Endothelial cell of umbilical vein (primary cell): Measurements from ENCODE around the gene HHLA2. TPM values are rescaled to one million over a fixed set of nuclear protein-coding genes. Genes with fewer than 3 reads are reported as not detected.

Experiments
- BruUV-seq: library from RNA; stranded (reverse); fragments of 400-500 nt; replicated peaks from 2 replicates; lab custom pipeline; 2021; lab: Mats Ljungman, UMichigan
- CTCF ChIA-PET: fragments of 300-600, 350-600 bp; sonication (Branson Sonifier 250); formaldehyde crosslinking; loops from one replicate; lab custom pipeline; 2021; ENCODE audit warnings: antibody characterized with exemption, inconsistent platforms; lab: Charles Lee
- POLR2A ChIA-PET: fragments of 300-600, 350-600 bp; sonication (Branson Sonifier 250); formaldehyde crosslinking; loops from one replicate; lab custom pipeline; 2021; ENCODE audit warnings: antibody characterized with exemption, inconsistent platforms; lab: Charles Lee
- DNase-seq: peaks from one replicate; pipeline ENCODE4 v3.0.0-alpha.2; 2011; ENCODE audit warnings: low read depth, low spot score
- FAIRE-seq: peaks from 2 replicates; lab custom pipeline; 2011; peaks lifted over from hg19 to GRCh38; lab: Jason Lieb, UNC
- H2AFZ ChIP-seq: 2 replicates; pipeline ENCODE4 v1.6.0; 2012; ENCODE audit warnings: low read depth, low read length, control low read depth, inconsistent platforms
- H3K27ac ChIP-seq: 2 replicates; pipeline ENCODE4 v1.5.1; 2011; ENCODE audit warnings: low read depth, mild to moderate bottlenecking, control low read depth, low read length, moderate library complexity; ENCODE audit not compliant: insufficient read depth
- H3K27me3 ChIP-seq, 2 experiments: 2 replicates each; pipeline versions ENCODE4 v1.6.0 to v1.6.1; 2011; ENCODE audit warnings: low read length in 2 of 2, mixed read lengths in 1 of 2; ENCODE audit not compliant: control insufficient read depth in 2 of 2, insufficient read depth in 2 of 2
- H3K36me3 ChIP-seq, 2 experiments: 2 replicates in 1 of 2; 3 replicates in 1 of 2; pipeline ENCODE4 v1.5.1; 2011; ENCODE audit warnings: low read length in 2 of 2, mild to moderate bottlenecking in 1 of 2, moderate library complexity in 1 of 2; ENCODE audit not compliant: control insufficient read depth in 2 of 2, insufficient read depth in 2 of 2; ENCODE audit errors: extremely low read depth in 1 of 2
- H3K4me1 ChIP-seq: 3 replicates; pipeline ENCODE4 v1.5.1; 2011; ENCODE audit warnings: mild to moderate bottlenecking, low read length; ENCODE audit not compliant: control insufficient read depth, insufficient read depth; ENCODE audit errors: extremely low read depth
- H3K4me2 ChIP-seq: 2 replicates; pipeline ENCODE4 v1.6.1; 2011; ENCODE audit warnings: low read length, control low read depth, mixed read lengths; ENCODE audit not compliant: insufficient read depth
- H3K4me3 ChIP-seq, 3 experiments: fragments of 200-600 bp in 1 of 3; sonication (generic), shearing (Covaris generic) in 1 of 3; replicated peaks in 1 of 3; 2 replicates each; pipeline ENCODE4 v1.5.1; 2011 to 2016; ENCODE audit warnings: control low read depth in 3 of 3, low read length in 3 of 3, mild to moderate bottlenecking in 2 of 3, inconsistent platforms in 1 of 3, low read depth in 1 of 3, moderate library complexity in 1 of 3; ENCODE audit not compliant: insufficient read depth in 1 of 3
- H3K79me2 ChIP-seq: 2 replicates; pipeline ENCODE4 v1.6.0; 2012; ENCODE audit warnings: low read length, inconsistent platforms; ENCODE audit not compliant: control insufficient read depth, insufficient read depth
- H3K9ac ChIP-seq: replicated peaks from 2 replicates; pipeline ENCODE3; 2011; ENCODE audit warnings: low read length, control low read depth; ENCODE audit not compliant: insufficient read depth; ENCODE audit errors: extremely low read depth
- H3K9me1 ChIP-seq: replicated peaks from 3 replicates; pipeline ENCODE4 v1.6.0; 2011; ENCODE audit warnings: mild to moderate bottlenecking, low read length; ENCODE audit not compliant: control insufficient read depth, insufficient read depth; ENCODE audit errors: extremely low read depth
- H3K9me3 ChIP-seq: replicated peaks from 2 replicates; pipeline ENCODE4 v1.5.1; 2012; ENCODE audit warnings: low read length, inconsistent platforms; ENCODE audit not compliant: control insufficient read depth, insufficient read depth
- H4K20me1 ChIP-seq: replicated peaks from 2 replicates; pipeline ENCODE3; 2011; ENCODE audit warnings: mild to moderate bottlenecking, low read length; ENCODE audit not compliant: control insufficient read depth, insufficient read depth; ENCODE audit errors: extremely low read depth
- CTCF ChIP-seq, 2 donors: IDR thresholded peaks; 1 replicate in 1 of 2; 2 replicates in 1 of 2; pipeline ENCODE4 v1.5.1; 2011; ENCODE audit warnings: low read length in 2 of 2, mild to moderate bottlenecking in 2 of 2, moderate library complexity in 2 of 2, control low read depth in 1 of 2, inconsistent platforms in 1 of 2, low read depth in 1 of 2; ENCODE audit not compliant: insufficient read depth in 1 of 2; ENCODE audit errors: extremely low read depth in 1 of 2
- EZH2 ChIP-seq: IDR thresholded peaks from 2 replicates; pipeline ENCODE4 v1.6.1; 2012; ENCODE audit warnings: borderline replicate concordance, low read depth, mild to moderate bottlenecking, moderate library complexity, low read length, inconsistent platforms; ENCODE audit not compliant: severe bottlenecking
- FOS ChIP-seq: IDR thresholded peaks from 2 replicates; pipeline ENCODE4 v1.6.1; 2011; ENCODE audit warnings: mild to moderate bottlenecking, low read length, moderate library complexity, borderline replicate concordance; ENCODE audit not compliant: insufficient read depth
- GATA2 ChIP-seq: IDR thresholded peaks from 2 replicates; pipeline ENCODE4 v1.7.0; 2011; ENCODE audit warnings: low read depth, mild to moderate bottlenecking, moderate library complexity, mixed read lengths, low read length; ENCODE audit not compliant: insufficient read length, insufficient read depth
- JUN ChIP-seq: IDR thresholded peaks from 2 replicates; pipeline ENCODE4 v1.6.1; 2011; ENCODE audit warnings: borderline replicate concordance, low read depth; ENCODE audit not compliant: insufficient read length, insufficient read depth
- MAX ChIP-seq: IDR thresholded peaks from 2 replicates; pipeline ENCODE4 v1.6.1; 2011; ENCODE audit not compliant: insufficient read depth, insufficient read length
- MYC ChIP-seq: IDR thresholded peaks from one replicate; pipeline ENCODE4 v1.6.1; 2011; ENCODE audit warnings: mild to moderate bottlenecking, low read depth, low read length
- POLR2A ChIP-seq: IDR thresholded peaks from 2 replicates; pipeline ENCODE4 v1.6.1; 2012; ENCODE audit warnings: low read depth, mild to moderate bottlenecking, control low read depth, low read length
- POLR2AphosphoS5 ChIP-seq: IDR thresholded peaks from 2 replicates; pipeline ENCODE4 v1.6.1; 2012; ENCODE audit warnings: low read depth, mild to moderate bottlenecking, control low read depth, low read length, moderate library complexity; ENCODE audit not compliant: insufficient read depth
- dilution Hi-C: fragments of 300-500 bp; cut with MboI; formaldehyde crosslinking; loops from one replicate; pipeline ENCODE4 v1.15.0; 2019; ENCODE audit warnings: low sequenced_read_pairs; ENCODE audit not compliant: extremely low pct_ligation_motif_present
- intact Hi-C: fragments of 100-400 bp; cut with micrococcal nuclease; formaldehyde crosslinking; loops from one replicate; pipeline ENCODE4 v1.10.0; 2022
- polyA plus RNA-seq, 4 experiments: library from polyadenylated mRNA; depleted of rRNA in 3 of 4; stranded (reverse) in 3 of 4; unstranded in 1 of 4; fragments of >200 nt; gene quantifications; 2 replicates each; pipeline versions ENCODE4 v1.2.1 to v1.2.3, GENCODE V29; 2011 to 2012; ENCODE audit warnings: missing spikeins in 1 of 4
- total RNA-seq: library from RNA; stranded (reverse); gene quantifications from 2 replicates; pipeline ENCODE4 v1.2.3, GENCODE V29; 2021

HHLA2 gene
- total and polyA plus RNA-seq, 2 donors (not counting 3 experiments of a cell fraction or from before 2014, with no cell fraction given): not detected

- Histone ChIP-seq H3K9me3 (no peaks in the 10 kb centered on the region), H3K4me1 (no peaks in the 10 kb centered on the region), H3K27me3 (peaks cover 2 to 7% of the 10 kb centered on the region in 2 experiments), H3K36me3 (no peaks in the 10 kb centered on the region), H3K9me1 (no peaks in the 10 kb centered on the region), H3K4me3 (no peak overlapping the region), H4K20me1 (no peaks in the 10 kb centered on the region), H3K4me2 (no peak overlapping the region), H3K27ac (no peak overlapping the region), H3K79me2 (no peaks in the 10 kb centered on the region), H2AFZ (no peak overlapping the region), H3K9ac (no peak overlapping the region)
- dilution Hi-C loops: no loop called here
- FAIRE-seq (no peak), DNase-seq (no peak)
- intact Hi-C loops: no loop called here
- BruUV-seq: no TSS peak
- no peak for TF ChIP-seq CTCF (IDR thresholded peaks at IDR 0.05; ENCODE audit: extremely low read depth in 1 of 2, insufficient read depth in 1 of 2, low read depth in 1 of 2, low read length in 2 of 2)
- TF ChIP-seq MAX: no peak
- TF ChIP-seq GATA2: no peak
- no peak for TF ChIP-seq FOS
- no peak for TF ChIP-seq JUN
- no peak for TF ChIP-seq MYC
- TF ChIP-seq POLR2AphosphoS5: no peak
- TF ChIP-seq POLR2A: no peak
- no peak for TF ChIP-seq EZH2
- ChIA-PET POLR2A (no interaction called here), CTCF (interaction anchor here (1.2 kb wide), 1 partner anchor 8 kb away, joined by 3 read pairs; no protein-coding TSS in a partner anchor)
Observed at GRCh38 chr3:108388136-108389132, 92.1 kb downstream of the HHLA2 start.
